GM12864 (cell line): ENCODE measurements around the gene CASZ1.

Source experiments
- DNase-seq: peaks from one replicate; pipeline ENCODE4 v3.0.0-alpha.2; 2011; ENCODE audit warnings: low read depth
- H3K4me3 ChIP-seq: 2 replicates; pipeline ENCODE4 v1.5.1; 2011; ENCODE audit warnings: mild to moderate bottlenecking, low read depth, low read length, control low read depth
- TF ChIP-seq, protein P1 (sequence below): IDR thresholded peaks from 2 replicates; pipeline ENCODE4 v1.5.1; 2011; ENCODE audit warnings: low read depth, mild to moderate bottlenecking, moderate library complexity, low read length, control low read depth, inconsistent platforms; ENCODE audit errors: missing control alignments

The CASZ1 gene

GRCh38 chr1:10836726-10837125 lies 40.3 kb upstream of the CASZ1 start:
- no peak overlapping the region for H3K4me3 ChIP-seq
- TF ChIP-seq, protein P1, sequence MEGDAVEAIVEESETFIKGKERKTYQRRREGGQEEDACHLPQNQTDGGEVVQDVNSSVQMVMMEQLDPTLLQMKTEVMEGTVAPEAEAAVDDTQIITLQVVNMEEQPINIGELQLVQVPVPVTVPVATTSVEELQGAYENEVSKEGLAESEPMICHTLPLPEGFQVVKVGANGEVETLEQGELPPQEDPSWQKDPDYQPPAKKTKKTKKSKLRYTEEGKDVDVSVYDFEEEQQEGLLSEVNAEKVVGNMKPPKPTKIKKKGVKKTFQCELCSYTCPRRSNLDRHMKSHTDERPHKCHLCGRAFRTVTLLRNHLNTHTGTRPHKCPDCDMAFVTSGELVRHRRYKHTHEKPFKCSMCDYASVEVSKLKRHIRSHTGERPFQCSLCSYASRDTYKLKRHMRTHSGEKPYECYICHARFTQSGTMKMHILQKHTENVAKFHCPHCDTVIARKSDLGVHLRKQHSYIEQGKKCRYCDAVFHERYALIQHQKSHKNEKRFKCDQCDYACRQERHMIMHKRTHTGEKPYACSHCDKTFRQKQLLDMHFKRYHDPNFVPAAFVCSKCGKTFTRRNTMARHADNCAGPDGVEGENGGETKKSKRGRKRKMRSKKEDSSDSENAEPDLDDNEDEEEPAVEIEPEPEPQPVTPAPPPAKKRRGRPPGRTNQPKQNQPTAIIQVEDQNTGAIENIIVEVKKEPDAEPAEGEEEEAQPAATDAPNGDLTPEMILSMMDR: no peak
- DNase-seq: no peak

- TF ChIP-seq, protein P1: no peak
- DNase-seq: no peak
- H3K4me3 ChIP-seq: no peak overlapping the region
Measured at GRCh38 chr1:10835822-10836421, 39.5 kb upstream of the CASZ1 start.

DNA sequence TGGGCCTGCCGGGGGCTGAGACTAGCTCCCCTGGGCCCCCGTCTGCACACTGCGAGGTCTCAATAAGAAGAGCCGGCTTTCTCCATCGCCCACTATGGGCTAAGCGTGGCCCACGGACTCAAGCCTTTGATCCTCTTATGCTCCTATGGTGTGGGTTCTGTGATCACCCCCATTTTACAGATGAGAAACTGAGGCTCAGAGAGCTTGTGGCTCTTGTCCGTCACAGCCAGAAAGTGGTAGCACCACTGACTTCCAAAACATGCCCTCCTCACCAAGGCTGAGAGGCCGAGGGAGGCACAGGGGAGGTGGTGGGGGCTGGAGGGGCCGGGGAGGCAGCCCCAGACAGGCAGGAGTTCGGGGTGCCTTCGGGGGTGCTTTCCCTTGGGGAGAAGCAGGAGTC lies 39.0 kb upstream of the CASZ1 start:
- no peak for DNase-seq
- H3K4me3 ChIP-seq: no peak overlapping the region
- TF ChIP-seq, protein P1: no peak

DNA sequence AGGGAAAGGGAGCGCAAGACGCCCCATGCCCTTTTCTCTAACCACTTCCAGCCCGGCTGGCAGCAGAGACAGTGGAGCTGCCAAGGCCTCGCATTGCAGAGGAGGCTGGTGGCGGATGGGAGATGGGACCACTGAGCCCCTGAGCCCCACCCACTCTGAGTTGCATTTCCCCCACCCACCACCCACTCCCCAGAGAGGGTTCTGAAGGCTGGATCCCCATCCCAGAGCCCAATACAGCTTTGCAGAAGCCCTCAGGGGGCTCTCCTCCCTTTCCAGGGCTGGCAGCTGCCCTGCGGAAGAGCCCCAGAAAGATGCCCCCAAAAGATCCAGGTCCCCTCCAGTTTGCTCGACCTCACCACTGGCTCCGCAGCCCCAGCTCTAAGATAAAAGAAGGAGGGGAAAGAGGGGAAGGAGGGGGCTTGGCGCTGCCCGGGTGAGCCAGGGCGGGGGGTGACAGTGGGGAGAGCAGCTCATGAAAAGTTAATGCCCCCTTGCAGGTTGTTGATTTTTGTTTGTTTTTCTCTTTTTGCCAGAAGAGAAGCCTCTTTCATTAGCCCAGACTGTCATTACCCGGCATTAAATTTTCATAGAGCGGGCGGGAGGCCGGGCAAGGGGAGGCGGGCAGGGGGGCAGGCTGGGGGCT lies 38.4 kb upstream of the CASZ1 start:
- no peak for DNase-seq
- H3K4me3 ChIP-seq: no peak overlapping the region
- TF ChIP-seq, protein P1: no peak

- no peak for DNase-seq
- TF ChIP-seq, protein P1: no peak
Measured at GRCh38 chr1:10833630-10834557, 37.4 kb upstream of the CASZ1 start.

GRCh38 chr1:10832703-10833102 lies 36.3 kb upstream of the CASZ1 start:
- H3K4me3 ChIP-seq: no peak overlapping the region
- TF ChIP-seq, protein P1: no peak
- no peak for DNase-seq

More at GRCh38 chr1:10833630-10834557, 37.4 kb upstream of the CASZ1 start:
- no peak overlapping the region for H3K4me3 ChIP-seq
